Measurements from ENCODE around the gene RNF34.

Gene RNF34

GRCh38 chr12:121440768-121441167 is 40.9 kb downstream of the RNF34 start:
- DNase-seq (ENCODE audit: low spot score), result no peak
- no peak for TF ChIP-seq CTCF (IDR thresholded peaks at IDR 0.05)
- Histone ChIP-seq H3K27ac (no peak overlapping the region), H3K4me3 (no peak overlapping the region)

GRCh38 chr12:121441555-121441954 is 41.6 kb downstream of the RNF34 start:
- no peak for DNase-seq (ENCODE audit: low spot score)
- TF ChIP-seq CTCF (IDR thresholded peaks at IDR 0.05), result no peak
- no peak overlapping the region for H3K4me3 ChIP-seq
- H3K27ac ChIP-seq, result no peak overlapping the region

GRCh38 chr12:121442028-121442948 is 42.4 kb downstream of the RNF34 start:
- Histone ChIP-seq H3K27ac (no peak overlapping the region), H3K4me3 (no peak overlapping the region)
- no peak for DNase-seq (ENCODE audit: low spot score)
- no peak for TF ChIP-seq CTCF (IDR thresholded peaks at IDR 0.05)

- TF ChIP-seq CTCF (IDR thresholded peaks at IDR 0.05), result peak; percentile 79
- no peak for DNase-seq (ENCODE audit: low spot score)
- no peak overlapping the region for H3K27ac ChIP-seq
- no peak overlapping the region for H3K4me3 ChIP-seq
Observed at GRCh38 chr12:121443193-121443870, 43.4 kb downstream of the RNF34 start.

GRCh38 chr12:121443911-121444841 is 44.3 kb downstream of the RNF34 start:
- DNase-seq (ENCODE audit: low spot score), result no peak
- no peak overlapping the region for H3K4me3 ChIP-seq
- peak overlapping the region in 1 of 2 donors; percentile 4 for H3K27ac ChIP-seq
- TF ChIP-seq CTCF (IDR thresholded peaks at IDR 0.05), result no peak

- no peak overlapping the region for H3K27ac ChIP-seq
- no peak overlapping the region for H3K4me3 ChIP-seq
- no peak for TF ChIP-seq CTCF (IDR thresholded peaks at IDR 0.05)
- no peak for DNase-seq (ENCODE audit: low spot score)
Observed at GRCh38 chr12:121444842-121445202, 44.9 kb downstream of the RNF34 start.

Data from coronary artery (tissue), 2 donors.